22Rv1 (cell line): ENCODE measurements around the gene FKBP11.

Experiments
- H3K27ac ChIP-seq: fragments of 450-650 bp; 2 replicates; pipeline ENCODE4 v1.5.1; 2017
- ZFX ChIP-seq: fragments of 450-650 bp; IDR thresholded peaks from 2 replicates; pipeline ENCODE4 v1.6.1; 2017; ENCODE audit warnings: antibody characterized with exemption, borderline replicate concordance
- TF ChIP-seq, protein P1 (sequence below): fragments of 450-650 bp; IDR thresholded peaks from 2 replicates; pipeline ENCODE4 v1.5.1; 2017; ENCODE audit warnings: mild to moderate bottlenecking

FKBP11 gene

DNA sequence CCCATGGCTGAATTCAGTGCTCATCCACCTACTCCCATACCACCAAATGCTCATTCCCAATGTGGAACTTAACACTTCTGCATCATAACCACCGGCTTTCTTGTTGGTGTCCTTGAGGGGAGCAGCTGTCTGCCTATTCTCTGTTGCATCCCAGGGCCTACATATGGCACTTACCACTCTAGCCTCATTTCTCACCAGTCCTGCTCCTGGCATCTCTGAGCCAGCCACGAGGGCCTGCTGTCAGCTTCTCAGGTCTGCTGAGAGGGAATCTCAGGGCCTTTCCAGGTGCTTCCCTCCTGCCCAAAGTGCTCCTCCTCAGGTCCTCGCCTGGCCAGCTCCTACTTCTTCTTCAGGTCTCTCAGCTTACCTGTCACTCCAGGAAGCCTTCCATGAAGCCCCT is 35.6 kb downstream of the FKBP11 start:
- H3K27ac ChIP-seq, result no peak overlapping the region
- TF ChIP-seq, protein P1, sequence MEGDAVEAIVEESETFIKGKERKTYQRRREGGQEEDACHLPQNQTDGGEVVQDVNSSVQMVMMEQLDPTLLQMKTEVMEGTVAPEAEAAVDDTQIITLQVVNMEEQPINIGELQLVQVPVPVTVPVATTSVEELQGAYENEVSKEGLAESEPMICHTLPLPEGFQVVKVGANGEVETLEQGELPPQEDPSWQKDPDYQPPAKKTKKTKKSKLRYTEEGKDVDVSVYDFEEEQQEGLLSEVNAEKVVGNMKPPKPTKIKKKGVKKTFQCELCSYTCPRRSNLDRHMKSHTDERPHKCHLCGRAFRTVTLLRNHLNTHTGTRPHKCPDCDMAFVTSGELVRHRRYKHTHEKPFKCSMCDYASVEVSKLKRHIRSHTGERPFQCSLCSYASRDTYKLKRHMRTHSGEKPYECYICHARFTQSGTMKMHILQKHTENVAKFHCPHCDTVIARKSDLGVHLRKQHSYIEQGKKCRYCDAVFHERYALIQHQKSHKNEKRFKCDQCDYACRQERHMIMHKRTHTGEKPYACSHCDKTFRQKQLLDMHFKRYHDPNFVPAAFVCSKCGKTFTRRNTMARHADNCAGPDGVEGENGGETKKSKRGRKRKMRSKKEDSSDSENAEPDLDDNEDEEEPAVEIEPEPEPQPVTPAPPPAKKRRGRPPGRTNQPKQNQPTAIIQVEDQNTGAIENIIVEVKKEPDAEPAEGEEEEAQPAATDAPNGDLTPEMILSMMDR, result no peak
- TF ChIP-seq ZFX, result no peak

DNA sequence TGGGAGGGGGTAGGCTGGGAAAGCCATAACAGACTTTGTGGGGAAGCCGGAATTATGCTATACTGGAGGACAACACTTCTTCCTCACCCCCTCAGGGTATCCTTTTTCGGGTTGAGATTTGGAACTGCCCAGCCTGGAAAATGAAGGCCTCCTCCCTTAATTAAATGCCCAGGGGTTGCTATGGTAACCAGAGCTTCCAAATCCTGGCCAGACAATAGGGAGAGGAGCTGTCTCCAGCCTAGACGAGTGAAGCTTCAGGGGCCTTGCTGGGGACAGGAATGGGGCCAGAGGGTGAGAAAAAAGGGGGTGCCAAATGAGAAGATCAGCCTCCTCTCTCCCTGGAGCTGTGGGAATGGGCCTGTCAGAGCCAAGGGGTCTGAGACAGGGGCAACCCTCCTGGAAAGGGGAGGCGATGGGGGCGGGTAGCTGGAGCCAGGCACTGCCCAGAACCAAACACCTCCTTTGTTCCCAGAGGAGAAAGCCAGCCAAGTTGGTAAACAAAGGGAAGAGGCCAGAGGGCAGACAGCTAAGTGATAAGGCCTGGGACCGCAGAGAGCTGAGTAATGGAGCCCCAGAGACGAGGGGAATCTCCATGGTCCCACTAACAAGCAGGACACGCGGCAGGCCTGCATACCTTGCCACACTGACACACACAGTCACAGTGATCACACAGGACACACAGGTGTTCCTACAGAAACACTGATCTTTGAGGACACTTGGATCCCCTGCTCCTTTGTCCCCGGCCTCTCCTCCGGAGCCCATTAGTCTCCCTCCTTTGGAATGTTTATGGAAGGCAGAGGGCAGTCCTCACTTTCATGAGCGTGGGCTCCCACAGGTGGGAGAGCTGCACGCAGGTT is 41.8 kb downstream of the FKBP11 start:
- H3K27ac ChIP-seq, result no peak overlapping the region
- no peak for TF ChIP-seq ZFX
- TF ChIP-seq, protein P1, result no peak

DNA sequence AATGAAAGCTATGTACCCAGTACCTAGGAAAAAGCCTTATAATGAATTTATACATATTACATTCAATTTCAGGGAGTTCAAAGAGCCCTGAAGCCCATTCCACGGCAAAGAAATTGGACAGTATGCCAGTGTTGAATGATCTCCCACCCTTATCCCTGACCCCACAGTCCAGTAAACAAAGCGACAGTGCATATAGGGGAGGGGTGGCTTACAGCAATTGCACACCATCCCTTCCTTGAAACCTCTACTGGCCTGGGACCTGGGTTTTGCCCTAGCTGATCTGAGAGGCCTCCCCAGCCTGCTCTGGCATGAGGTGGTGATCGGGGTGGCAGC is 42.4 kb downstream of the FKBP11 start:
- TF ChIP-seq, protein P1, result no peak
- TF ChIP-seq ZFX, result no peak
- no peak overlapping the region for H3K27ac ChIP-seq

DNA sequence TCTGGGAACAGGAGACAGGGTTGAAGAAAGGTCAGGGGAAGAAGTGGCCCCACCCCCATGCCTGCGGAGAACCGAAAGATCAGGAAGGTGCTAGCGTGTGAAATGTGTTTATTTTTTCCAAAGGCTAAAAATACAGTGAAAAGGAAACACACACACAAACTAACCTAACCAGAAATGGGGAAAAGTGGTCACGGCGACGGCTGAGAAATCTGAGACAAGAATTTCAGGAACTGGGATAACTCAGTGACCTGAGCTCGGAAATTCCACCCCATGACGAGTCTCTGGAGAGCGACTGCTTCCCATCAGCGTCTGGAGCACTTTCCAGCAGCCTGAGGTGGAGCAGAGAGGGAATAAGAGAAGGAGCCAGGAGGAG is 43.0 kb downstream of the FKBP11 start:
- TF ChIP-seq, protein P1, result no peak
- no peak for TF ChIP-seq ZFX
- H3K27ac ChIP-seq, result no peak overlapping the region

DNA sequence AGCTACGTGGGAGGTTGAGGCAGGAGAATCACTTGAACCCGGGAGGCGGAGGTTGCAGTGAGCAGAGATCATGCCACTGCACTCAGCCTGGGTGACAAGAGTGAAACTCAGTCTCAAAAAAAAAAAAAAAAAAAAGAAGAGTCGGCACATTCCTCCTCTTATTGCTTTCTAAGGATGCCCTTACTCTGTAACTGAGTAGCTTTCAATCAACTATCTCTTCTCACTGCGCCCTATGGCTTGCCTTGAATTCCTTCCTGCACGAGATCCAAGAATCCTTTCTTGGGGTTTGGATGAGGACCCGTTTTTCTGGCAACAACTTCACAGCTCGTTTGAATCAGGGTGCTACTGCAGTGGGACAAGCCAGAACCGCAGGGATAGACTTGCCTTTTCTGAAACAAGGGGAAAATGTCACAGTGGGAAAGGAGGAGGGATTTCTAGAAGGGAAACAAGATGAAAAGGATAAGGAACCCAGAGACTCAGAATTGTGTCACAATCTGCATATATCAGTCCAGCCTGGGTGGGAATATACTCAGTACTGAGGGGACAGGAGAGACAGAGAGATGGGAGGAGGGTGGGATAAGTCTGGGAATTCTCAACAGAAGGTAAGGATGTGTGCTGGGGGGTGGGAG is 43.5 kb downstream of the FKBP11 start:
- H3K27ac ChIP-seq, result no peak overlapping the region
- no peak for TF ChIP-seq ZFX
- TF ChIP-seq, protein P1, result no peak

DNA sequence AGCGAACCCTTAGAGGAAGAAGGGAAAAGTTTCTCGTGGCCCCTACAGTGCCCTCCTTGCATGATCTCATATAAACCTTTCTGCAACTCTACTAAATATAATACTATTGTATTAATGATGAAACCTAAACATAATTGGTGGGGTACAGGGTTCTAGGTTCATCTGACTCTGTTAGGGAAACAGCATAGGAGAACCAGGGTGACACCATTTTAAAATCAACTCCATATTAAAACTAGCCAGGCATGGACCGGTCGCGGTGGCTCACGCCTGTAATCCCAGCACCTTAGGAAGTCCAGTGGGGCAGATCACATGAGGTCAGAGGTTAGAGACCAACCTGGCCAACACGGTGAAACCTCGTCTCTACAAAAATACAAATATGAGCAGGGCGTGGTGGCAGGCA is 44.6 kb downstream of the FKBP11 start:
- H3K27ac ChIP-seq, result no peak overlapping the region
- no peak for TF ChIP-seq ZFX
- TF ChIP-seq, protein P1, result no peak

DNA sequence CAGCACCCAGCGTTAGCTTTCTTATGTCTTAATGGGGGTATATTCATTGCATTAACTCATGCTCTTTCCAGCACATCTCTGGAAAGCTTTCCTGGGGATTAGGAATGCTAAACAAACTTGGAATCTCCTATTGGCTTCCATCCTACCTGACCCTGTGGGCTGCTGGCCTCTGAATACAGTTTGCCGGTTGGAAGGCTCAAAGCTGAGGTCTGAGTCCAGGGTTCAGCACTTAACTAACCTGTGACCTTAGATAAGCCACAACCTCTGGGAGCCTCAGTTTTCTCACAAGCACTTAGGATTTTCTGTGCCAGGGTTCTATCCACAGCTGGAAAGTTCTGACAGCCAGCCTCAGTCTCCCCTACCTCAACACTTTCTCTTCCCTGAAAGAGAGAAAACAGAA is 46.7 kb downstream of the FKBP11 start:
- no peak overlapping the region for H3K27ac ChIP-seq
- TF ChIP-seq ZFX, result no peak
- TF ChIP-seq, protein P1, result no peak
